HEK293 (cell line): Measurements from ENCODE around the gene OTUD1.

Experiments used
- CTCF ChIA-PET: fragments of 350-600 bp; formaldehyde crosslinking; extraction: SDS; loops from one replicate; lab custom pipeline; 2021; ENCODE audit warnings: antibody characterized with exemption; lab: Yijun Ruan, JAX
- POLR2A ChIA-PET: fragments of 300-600 bp; formaldehyde crosslinking; extraction: SDS; loops from one replicate; lab custom pipeline; 2020; ENCODE audit warnings: antibody characterized with exemption, inconsistent platforms; lab: Yijun Ruan, JAX
- H3K27ac ChIP-seq: fragments of 200-500 bp; sonication (Bioruptor generic); 2 replicates; pipeline ENCODE4 v1.5.1; 2014; ENCODE audit warnings: low read depth, low read length, control low read depth, inconsistent platforms; ENCODE audit errors: extremely low read depth
- H3K36me3 ChIP-seq, 2 experiments: fragments of 200-500 bp in 1 of 2; sonication (Bioruptor generic) in 1 of 2; 1 replicate in 1 of 2; 2 replicates in 1 of 2; pipeline ENCODE4 v1.5.1; 2014 to 2017; ENCODE audit warnings: inconsistent platforms in 2 of 2, low read length in 2 of 2; ENCODE audit not compliant: control insufficient read depth in 2 of 2, insufficient read depth in 1 of 2
- H3K4me1 ChIP-seq: fragments of 200-500 bp; sonication (Bioruptor generic); 2 replicates; pipeline ENCODE4 v1.5.1; 2014; ENCODE audit warnings: mild to moderate bottlenecking, low read length, inconsistent platforms; ENCODE audit not compliant: control insufficient read depth, insufficient read depth
- H3K4me3 ChIP-seq: 2 replicates; pipeline ENCODE4 v1.5.1; 2011; ENCODE audit warnings: low read depth, mild to moderate bottlenecking, control low read depth, low read length, moderate library complexity
- H3K9me3 ChIP-seq: fragments of 200-500 bp; sonication (Bioruptor generic); 2 replicates; pipeline ENCODE4 v1.5.1; 2014; ENCODE audit warnings: low read depth, low read length, inconsistent platforms; ENCODE audit not compliant: control insufficient read depth, insufficient read depth
- EGR2 ChIP-seq: fragments of 450-650 bp; formaldehyde crosslinking; IDR thresholded peaks from 2 replicates; pipeline ENCODE4 v1.5.1; 2016; ENCODE audit warnings: low read depth, missing biosample characterization, missing genetic modification characterization
- GLI4 ChIP-seq: fragments of 450-650 bp; formaldehyde crosslinking; IDR thresholded peaks from 2 replicates; pipeline ENCODE4 v1.5.1; 2016; ENCODE audit warnings: missing biosample characterization, missing genetic modification characterization
- KLF10 ChIP-seq: fragments of 450-650 bp; IDR thresholded peaks from 2 replicates; pipeline ENCODE4 v1.5.1; 2018; ENCODE audit warnings: missing biosample characterization, mild to moderate bottlenecking, missing genetic modification characterization
- SETDB1 ChIP-seq: IDR thresholded peaks from one replicate; pipeline ENCODE4 v1.6.1; 2017; ENCODE audit warnings: mild to moderate bottlenecking, low read length, moderate library complexity, mixed read lengths; ENCODE audit not compliant: insufficient read length
- SP3 ChIP-seq: fragments of 450-650 bp; formaldehyde crosslinking; IDR thresholded peaks from 2 replicates; pipeline ENCODE4 v1.5.1; 2016; ENCODE audit warnings: missing biosample characterization, missing genetic modification characterization
- SP7 ChIP-seq: fragments of 450-650 bp; formaldehyde crosslinking; IDR thresholded peaks from 2 replicates; pipeline ENCODE4 v1.5.1; 2016; ENCODE audit warnings: missing biosample characterization, missing genetic modification characterization
- TCF7L2 ChIP-seq: IDR thresholded peaks from 2 replicates; pipeline ENCODE4 v1.6.1; 2011; ENCODE audit warnings: low read depth, mild to moderate bottlenecking, inconsistent platforms, low read length, moderate library complexity, borderline replicate concordance
- ZFP3 ChIP-seq: fragments of 450-650 bp; formaldehyde crosslinking; IDR thresholded peaks from 2 replicates; pipeline ENCODE4 v1.5.1; 2016; ENCODE audit warnings: low read depth, missing biosample characterization, missing genetic modification characterization
- ZNF121 ChIP-seq: fragments of 450-650 bp; formaldehyde crosslinking; IDR thresholded peaks from 2 replicates; pipeline ENCODE4 v1.5.1; 2016; ENCODE audit warnings: missing biosample characterization, missing genetic modification characterization
- ZNF239 ChIP-seq: fragments of 450-650 bp; formaldehyde crosslinking; IDR thresholded peaks from 2 replicates; pipeline ENCODE4 v1.5.1; 2016; ENCODE audit warnings: missing biosample characterization, missing genetic modification characterization
- ZNF274 ChIP-seq, 2 experiments: fragments of 200-500 bp in 1 of 2; fragments of 450-650 bp in 1 of 2; sonication (Bioruptor generic) in 1 of 2; formaldehyde crosslinking in 1 of 2; IDR thresholded peaks; 2 replicates each; pipeline versions ENCODE4 v1.5.1 to v1.6.1; 2014 to 2016; ENCODE audit warnings: borderline replicate concordance in 1 of 2, inconsistent platforms in 1 of 2, low read length in 1 of 2, missing biosample characterization in 1 of 2, missing genetic modification characterization in 1 of 2
- ZNF302 ChIP-seq: fragments of 450-650 bp; formaldehyde crosslinking; IDR thresholded peaks from 2 replicates; pipeline ENCODE4 v1.5.1; 2016; ENCODE audit warnings: missing biosample characterization, missing genetic modification characterization, low read depth
- ZNF747 ChIP-seq: fragments of 450-650 bp; formaldehyde crosslinking; IDR thresholded peaks from 2 replicates; pipeline ENCODE4 v1.5.1; 2016; ENCODE audit warnings: missing biosample characterization, missing genetic modification characterization
- ZNF843 ChIP-seq: fragments of 450-650 bp; formaldehyde crosslinking; IDR thresholded peaks from 2 replicates; pipeline ENCODE4 v1.5.1; 2016; ENCODE audit warnings: missing biosample characterization, missing genetic modification characterization
- TF ChIP-seq, protein P1 (sequence below): fragments of 450-650 bp; formaldehyde crosslinking; IDR thresholded peaks from 2 replicates; pipeline ENCODE4 v1.5.1; 2016; ENCODE audit warnings: missing biosample characterization, missing genetic modification characterization
- TF ChIP-seq, protein P2 (sequence below): fragments of 450-650 bp; formaldehyde crosslinking; IDR thresholded peaks from 2 replicates; pipeline ENCODE4 v1.5.1; 2016; ENCODE audit warnings: missing biosample characterization, missing genetic modification characterization
- TF ChIP-seq, protein P3 (sequence below): fragments of 450-650 bp; formaldehyde crosslinking; IDR thresholded peaks from 2 replicates; pipeline ENCODE4 v1.5.1; 2016; ENCODE audit warnings: missing biosample characterization, missing genetic modification characterization

OTUD1 gene

DNA sequence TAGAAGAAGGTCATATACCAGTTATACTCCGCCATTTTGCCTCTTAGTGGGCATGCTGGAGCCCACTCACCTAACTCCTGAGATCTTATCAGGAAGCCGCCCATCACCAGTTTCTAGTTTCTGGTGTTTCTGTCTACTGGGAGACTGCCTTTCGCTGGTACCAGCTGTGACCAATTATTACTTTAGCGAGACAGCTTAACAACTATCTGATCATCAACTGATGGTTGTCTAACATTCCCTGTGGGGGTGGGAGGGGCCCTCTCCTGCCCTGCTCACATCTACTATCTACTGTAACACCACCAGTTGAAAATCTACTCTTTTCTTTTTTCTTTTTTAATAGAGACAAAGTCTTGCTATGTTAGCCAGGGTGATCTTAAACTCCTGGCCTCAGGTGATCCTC is 48.1 kb upstream of the OTUD1 start:
- Histone ChIP-seq H3K9me3 (no peaks in the 10 kb centered on the region), H3K4me3 (no peak overlapping the region), H3K27ac (no peak overlapping the region), H3K4me1 (no peaks in the 10 kb centered on the region), H3K36me3 (no peaks in the 10 kb centered on the region)
- CTCF ChIA-PET, result interaction anchor here (0.7 kb wide), 1 partner anchor 233 kb away, joined by 3 read pairs; no protein-coding TSS in a partner anchor
- TF ChIP-seq, protein P1, sequence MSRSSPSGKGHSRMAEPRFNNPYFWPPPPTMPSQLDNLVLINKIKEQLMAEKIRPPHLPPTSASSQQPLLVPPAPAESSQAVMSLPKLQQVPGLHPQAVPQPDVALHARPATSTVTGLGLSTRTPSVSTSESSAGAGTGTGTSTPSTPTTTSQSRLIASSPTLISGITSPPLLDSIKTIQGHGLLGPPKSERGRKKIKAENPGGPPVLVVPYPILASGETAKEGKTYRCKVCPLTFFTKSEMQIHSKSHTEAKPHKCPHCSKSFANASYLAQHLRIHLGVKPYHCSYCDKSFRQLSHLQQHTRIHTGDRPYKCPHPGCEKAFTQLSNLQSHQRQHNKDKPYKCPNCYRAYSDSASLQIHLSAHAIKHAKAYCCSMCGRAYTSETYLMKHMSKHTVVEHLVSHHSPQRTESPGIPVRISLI (tag by site-specific recombination), result no peak
- TF ChIP-seq ZFP3 (no peak), SP3 (tag by site-specific recombination) (no peak), ZNF274 (IDR thresholded peaks at IDR 0.05; ENCODE audit: low read length) (no peak), ZNF274 (tag by site-specific recombination; IDR thresholded peaks at IDR 0.05; ENCODE audit: borderline replicate concordance) (no peak)
- POLR2A ChIA-PET, result no interaction called here

DNA sequence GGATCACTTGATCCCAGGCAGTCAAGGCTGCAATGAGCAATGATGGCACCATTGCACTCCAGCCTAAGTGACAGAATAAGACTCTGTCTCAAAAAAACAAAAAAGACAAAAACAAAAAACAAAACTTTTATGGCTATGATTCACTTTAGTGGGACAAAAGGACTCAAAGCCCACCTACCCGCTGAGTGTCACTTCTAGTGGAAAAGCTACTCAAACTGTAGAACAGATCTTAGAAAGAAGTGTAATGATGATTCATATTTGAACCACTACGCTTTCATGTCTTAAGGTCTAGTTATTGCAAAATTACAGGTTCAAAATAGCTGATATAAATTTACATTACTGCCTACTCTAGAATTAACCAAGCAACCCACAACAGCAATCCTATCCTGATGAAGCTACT is 47.1 kb upstream of the OTUD1 start:
- Histone ChIP-seq H3K4me1 (no peaks in the 10 kb centered on the region), H3K9me3 (no peaks in the 10 kb centered on the region)
- CTCF ChIA-PET, result interaction anchor here (0.7 to 1.3 kb wide), 3 partner anchors 9 to 263 kb away, joined by 3 read pairs; no protein-coding TSS in a partner anchor
- TF ChIP-seq, protein P2, sequence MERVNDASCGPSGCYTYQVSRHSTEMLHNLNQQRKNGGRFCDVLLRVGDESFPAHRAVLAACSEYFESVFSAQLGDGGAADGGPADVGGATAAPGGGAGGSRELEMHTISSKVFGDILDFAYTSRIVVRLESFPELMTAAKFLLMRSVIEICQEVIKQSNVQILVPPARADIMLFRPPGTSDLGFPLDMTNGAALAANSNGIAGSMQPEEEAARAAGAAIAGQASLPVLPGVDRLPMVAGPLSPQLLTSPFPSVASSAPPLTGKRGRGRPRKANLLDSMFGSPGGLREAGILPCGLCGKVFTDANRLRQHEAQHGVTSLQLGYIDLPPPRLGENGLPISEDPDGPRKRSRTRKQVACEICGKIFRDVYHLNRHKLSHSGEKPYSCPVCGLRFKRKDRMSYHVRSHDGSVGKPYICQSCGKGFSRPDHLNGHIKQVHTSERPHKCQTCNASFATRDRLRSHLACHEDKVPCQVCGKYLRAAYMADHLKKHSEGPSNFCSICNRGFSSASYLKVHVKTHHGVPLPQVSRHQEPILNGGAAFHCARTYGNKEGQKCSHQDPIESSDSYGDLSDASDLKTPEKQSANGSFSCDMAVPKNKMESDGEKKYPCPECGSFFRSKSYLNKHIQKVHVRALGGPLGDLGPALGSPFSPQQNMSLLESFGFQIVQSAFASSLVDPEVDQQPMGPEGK (tag by site-specific recombination), result no peak
- TF ChIP-seq ZNF843 (no peak), SP7 (no peak), KLF10 (tag by site-specific recombination) (no peak), TCF7L2 (no peak), SETDB1 (no peak), ZNF302 (tag by site-specific recombination) (no peak), EGR2 (tag by site-specific recombination) (no peak), ZNF239 (tag by site-specific recombination) (no peak), GLI4 (tag by site-specific recombination) (no peak), ZNF747 (no peak)
- TF ChIP-seq, all 188 proteins: peak for 0
- no peak overlapping the region for H3K4me3 ChIP-seq
- POLR2A ChIA-PET, result no interaction called here
- H3K27ac ChIP-seq, result no peak overlapping the region
- H3K36me3 ChIP-seq, result no peaks in the 10 kb centered on the region

DNA sequence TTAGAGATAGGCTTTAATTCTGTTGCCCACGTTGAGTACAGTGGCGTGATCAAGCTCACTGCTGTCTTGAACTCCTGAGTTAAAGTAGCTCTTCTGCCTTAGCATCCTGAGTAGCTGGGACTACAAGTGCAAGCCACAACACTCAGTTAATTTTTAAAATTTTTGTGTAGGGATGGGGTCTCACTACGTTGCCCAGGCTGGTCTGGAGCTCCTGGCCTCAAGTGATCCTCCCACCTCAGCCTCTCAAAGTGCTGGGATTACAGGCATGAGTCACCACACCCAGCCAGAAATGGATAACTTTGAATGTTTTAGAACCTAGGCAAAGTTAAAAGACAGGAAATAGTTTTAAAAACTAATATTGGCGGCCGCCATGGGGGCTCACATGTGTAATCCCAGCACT is 43.9 kb upstream of the OTUD1 start:
- no peak overlapping the region for H3K27ac ChIP-seq
- ChIA-PET POLR2A (no interaction called here), CTCF (no interaction called here)
- H3K36me3 ChIP-seq, result no peaks in the 10 kb centered on the region
- peak; percentile 54; the same call in 1 of the 2 replicates for TF ChIP-seq ZNF121 (tag by site-specific recombination)
- TF ChIP-seq, protein P3, sequence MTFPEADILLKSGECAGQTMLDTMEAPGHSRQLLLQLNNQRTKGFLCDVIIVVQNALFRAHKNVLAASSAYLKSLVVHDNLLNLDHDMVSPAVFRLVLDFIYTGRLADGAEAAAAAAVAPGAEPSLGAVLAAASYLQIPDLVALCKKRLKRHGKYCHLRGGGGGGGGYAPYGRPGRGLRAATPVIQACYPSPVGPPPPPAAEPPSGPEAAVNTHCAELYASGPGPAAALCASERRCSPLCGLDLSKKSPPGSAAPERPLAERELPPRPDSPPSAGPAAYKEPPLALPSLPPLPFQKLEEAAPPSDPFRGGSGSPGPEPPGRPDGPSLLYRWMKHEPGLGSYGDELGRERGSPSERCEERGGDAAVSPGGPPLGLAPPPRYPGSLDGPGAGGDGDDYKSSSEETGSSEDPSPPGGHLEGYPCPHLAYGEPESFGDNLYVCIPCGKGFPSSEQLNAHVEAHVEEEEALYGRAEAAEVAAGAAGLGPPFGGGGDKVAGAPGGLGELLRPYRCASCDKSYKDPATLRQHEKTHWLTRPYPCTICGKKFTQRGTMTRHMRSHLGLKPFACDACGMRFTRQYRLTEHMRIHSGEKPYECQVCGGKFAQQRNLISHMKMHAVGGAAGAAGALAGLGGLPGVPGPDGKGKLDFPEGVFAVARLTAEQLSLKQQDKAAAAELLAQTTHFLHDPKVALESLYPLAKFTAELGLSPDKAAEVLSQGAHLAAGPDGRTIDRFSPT (tag by site-specific recombination), result no peak
- H3K4me3 ChIP-seq, result no peak overlapping the region
- no peaks in the 10 kb centered on the region for H3K4me1 ChIP-seq
- no peaks in the 10 kb centered on the region for H3K9me3 ChIP-seq
